Endothelial cell of umbilical vein (primary cell): ENCODE measurements around the gene HGF. TPM values are rescaled to one million over a fixed set of nuclear protein-coding genes. Genes with fewer than 3 reads are reported as not detected.
A peak's percentile ranks its signal among the peaks of the same experiment; 100 is the strongest.

Experiments used
- BruUV-seq: library from RNA; stranded (reverse); fragments of 400-500 nt; replicated peaks from 2 replicates; lab custom pipeline; 2021; lab: Mats Ljungman, UMichigan
- CTCF ChIA-PET: fragments of 300-600, 350-600 bp; sonication (Branson Sonifier 250); formaldehyde crosslinking; loops from one replicate; lab custom pipeline; 2021; ENCODE audit warnings: antibody characterized with exemption, inconsistent platforms; lab: Charles Lee
- POLR2A ChIA-PET: fragments of 300-600, 350-600 bp; sonication (Branson Sonifier 250); formaldehyde crosslinking; loops from one replicate; lab custom pipeline; 2021; ENCODE audit warnings: antibody characterized with exemption, inconsistent platforms; lab: Charles Lee
- DNase-seq: peaks from one replicate; pipeline ENCODE4 v3.0.0-alpha.2; 2011; ENCODE audit warnings: low read depth, low spot score
- FAIRE-seq: peaks from 2 replicates; lab custom pipeline; 2011; peaks lifted over from hg19 to GRCh38; lab: Jason Lieb, UNC
- H2AFZ ChIP-seq: 2 replicates; pipeline ENCODE4 v1.6.0; 2012; ENCODE audit warnings: low read depth, low read length, control low read depth, inconsistent platforms
- H3K27ac ChIP-seq: 2 replicates; pipeline ENCODE4 v1.5.1; 2011; ENCODE audit warnings: low read depth, mild to moderate bottlenecking, control low read depth, low read length, moderate library complexity; ENCODE audit not compliant: insufficient read depth
- H3K27me3 ChIP-seq, 2 experiments: 2 replicates each; pipeline versions ENCODE4 v1.6.0 to v1.6.1; 2011; ENCODE audit warnings: low read length in 2 of 2, mixed read lengths in 1 of 2; ENCODE audit not compliant: control insufficient read depth in 2 of 2, insufficient read depth in 2 of 2
- H3K36me3 ChIP-seq, 2 experiments: 2 replicates in 1 of 2; 3 replicates in 1 of 2; pipeline ENCODE4 v1.5.1; 2011; ENCODE audit warnings: low read length in 2 of 2, mild to moderate bottlenecking in 1 of 2, moderate library complexity in 1 of 2; ENCODE audit not compliant: control insufficient read depth in 2 of 2, insufficient read depth in 2 of 2; ENCODE audit errors: extremely low read depth in 1 of 2
- H3K4me1 ChIP-seq: 3 replicates; pipeline ENCODE4 v1.5.1; 2011; ENCODE audit warnings: mild to moderate bottlenecking, low read length; ENCODE audit not compliant: control insufficient read depth, insufficient read depth; ENCODE audit errors: extremely low read depth
- H3K4me2 ChIP-seq: 2 replicates; pipeline ENCODE4 v1.6.1; 2011; ENCODE audit warnings: low read length, control low read depth, mixed read lengths; ENCODE audit not compliant: insufficient read depth
- H3K4me3 ChIP-seq, 3 experiments: fragments of 200-600 bp in 1 of 3; sonication (generic), shearing (Covaris generic) in 1 of 3; replicated peaks in 1 of 3; 2 replicates each; pipeline ENCODE4 v1.5.1; 2011 to 2016; ENCODE audit warnings: control low read depth in 3 of 3, low read length in 3 of 3, mild to moderate bottlenecking in 2 of 3, inconsistent platforms in 1 of 3, low read depth in 1 of 3, moderate library complexity in 1 of 3; ENCODE audit not compliant: insufficient read depth in 1 of 3
- H3K79me2 ChIP-seq: 2 replicates; pipeline ENCODE4 v1.6.0; 2012; ENCODE audit warnings: low read length, inconsistent platforms; ENCODE audit not compliant: control insufficient read depth, insufficient read depth
- H3K9ac ChIP-seq: replicated peaks from 2 replicates; pipeline ENCODE3; 2011; ENCODE audit warnings: low read length, control low read depth; ENCODE audit not compliant: insufficient read depth; ENCODE audit errors: extremely low read depth
- H3K9me1 ChIP-seq: replicated peaks from 3 replicates; pipeline ENCODE4 v1.6.0; 2011; ENCODE audit warnings: mild to moderate bottlenecking, low read length; ENCODE audit not compliant: control insufficient read depth, insufficient read depth; ENCODE audit errors: extremely low read depth
- H3K9me3 ChIP-seq: replicated peaks from 2 replicates; pipeline ENCODE4 v1.5.1; 2012; ENCODE audit warnings: low read length, inconsistent platforms; ENCODE audit not compliant: control insufficient read depth, insufficient read depth
- H4K20me1 ChIP-seq: replicated peaks from 2 replicates; pipeline ENCODE3; 2011; ENCODE audit warnings: mild to moderate bottlenecking, low read length; ENCODE audit not compliant: control insufficient read depth, insufficient read depth; ENCODE audit errors: extremely low read depth
- CTCF ChIP-seq, 2 donors: IDR thresholded peaks; 1 replicate in 1 of 2; 2 replicates in 1 of 2; pipeline ENCODE4 v1.5.1; 2011; ENCODE audit warnings: low read length in 2 of 2, mild to moderate bottlenecking in 2 of 2, moderate library complexity in 2 of 2, control low read depth in 1 of 2, inconsistent platforms in 1 of 2, low read depth in 1 of 2; ENCODE audit not compliant: insufficient read depth in 1 of 2; ENCODE audit errors: extremely low read depth in 1 of 2
- EZH2 ChIP-seq: IDR thresholded peaks from 2 replicates; pipeline ENCODE4 v1.6.1; 2012; ENCODE audit warnings: borderline replicate concordance, low read depth, mild to moderate bottlenecking, moderate library complexity, low read length, inconsistent platforms; ENCODE audit not compliant: severe bottlenecking
- FOS ChIP-seq: IDR thresholded peaks from 2 replicates; pipeline ENCODE4 v1.6.1; 2011; ENCODE audit warnings: mild to moderate bottlenecking, low read length, moderate library complexity, borderline replicate concordance; ENCODE audit not compliant: insufficient read depth
- GATA2 ChIP-seq: IDR thresholded peaks from 2 replicates; pipeline ENCODE4 v1.7.0; 2011; ENCODE audit warnings: low read depth, mild to moderate bottlenecking, moderate library complexity, mixed read lengths, low read length; ENCODE audit not compliant: insufficient read length, insufficient read depth
- JUN ChIP-seq: IDR thresholded peaks from 2 replicates; pipeline ENCODE4 v1.6.1; 2011; ENCODE audit warnings: borderline replicate concordance, low read depth; ENCODE audit not compliant: insufficient read length, insufficient read depth
- MAX ChIP-seq: IDR thresholded peaks from 2 replicates; pipeline ENCODE4 v1.6.1; 2011; ENCODE audit not compliant: insufficient read depth, insufficient read length
- MYC ChIP-seq: IDR thresholded peaks from one replicate; pipeline ENCODE4 v1.6.1; 2011; ENCODE audit warnings: mild to moderate bottlenecking, low read depth, low read length
- POLR2A ChIP-seq: IDR thresholded peaks from 2 replicates; pipeline ENCODE4 v1.6.1; 2012; ENCODE audit warnings: low read depth, mild to moderate bottlenecking, control low read depth, low read length
- POLR2AphosphoS5 ChIP-seq: IDR thresholded peaks from 2 replicates; pipeline ENCODE4 v1.6.1; 2012; ENCODE audit warnings: low read depth, mild to moderate bottlenecking, control low read depth, low read length, moderate library complexity; ENCODE audit not compliant: insufficient read depth
- dilution Hi-C: fragments of 300-500 bp; cut with MboI; formaldehyde crosslinking; loops from one replicate; pipeline ENCODE4 v1.15.0; 2019; ENCODE audit warnings: low sequenced_read_pairs; ENCODE audit not compliant: extremely low pct_ligation_motif_present
- intact Hi-C: fragments of 100-400 bp; cut with micrococcal nuclease; formaldehyde crosslinking; loops from one replicate; pipeline ENCODE4 v1.10.0; 2022
- polyA plus RNA-seq, 4 experiments: library from polyadenylated mRNA; depleted of rRNA in 3 of 4; stranded (reverse) in 3 of 4; unstranded in 1 of 4; fragments of >200 nt; gene quantifications; 2 replicates each; pipeline versions ENCODE4 v1.2.1 to v1.2.3, GENCODE V29; 2011 to 2012; ENCODE audit warnings: missing spikeins in 1 of 4
- total RNA-seq: library from RNA; stranded (reverse); gene quantifications from 2 replicates; pipeline ENCODE4 v1.2.3, GENCODE V29; 2021

The HGF gene
- total and polyA plus RNA-seq, 2 donors (not counting 3 experiments of a cell fraction or from before 2014, with no cell fraction given): 0.15 to 0.18 TPM

GRCh38 chr7:81715984-81716588 lies 53.8 kb downstream of the HGF start:
- BruUV-seq: no TSS peak
- no peaks in the 10 kb centered on the region for H3K27me3 ChIP-seq
- H3K36me3 ChIP-seq: no peaks in the 10 kb centered on the region
- H2AFZ ChIP-seq: no peak overlapping the region
- no peak overlapping the region for H3K4me2 ChIP-seq
- no peaks in the 10 kb centered on the region for H3K9me3 ChIP-seq
- FAIRE-seq (no peak), DNase-seq (peak; percentile 30)
- CTCF ChIA-PET: interaction anchor here (4.9 kb wide), 1 partner anchor 216 kb away, joined by 48 read pairs; no protein-coding TSS in a partner anchor
- intact Hi-C loops: loop anchor here (1.0 kb wide), 2 partner anchors 217 to 301 kb away; no protein-coding TSS in a partner anchor
- H3K79me2 ChIP-seq: no peaks in the 10 kb centered on the region
- TF ChIP-seq MYC (no peak), CTCF (IDR thresholded peaks at IDR 0.05; ENCODE audit: extremely low read depth in 1 of 2, insufficient read depth in 1 of 2, low read depth in 1 of 2, low read length in 2 of 2) (peak; percentile 13 to 26)
- dilution Hi-C loops: no loop called here
- no peaks in the 10 kb centered on the region for H4K20me1 ChIP-seq
- no peak overlapping the region for H3K9ac ChIP-seq
- H3K27ac ChIP-seq: no peak overlapping the region
- no peak overlapping the region for H3K4me3 ChIP-seq
- no peaks in the 10 kb centered on the region for H3K4me1 ChIP-seq
- no peaks in the 10 kb centered on the region for H3K9me1 ChIP-seq
- POLR2A ChIA-PET: no interaction called here

- POLR2A ChIA-PET: no interaction called here
- BruUV-seq: no TSS peak
Measured at GRCh38 chr7:81714306-81714705, 55.5 kb downstream of the HGF start.

More at GRCh38 chr7:81714306-81714705, 55.5 kb downstream of the HGF start:
- no peak overlapping the region for H2AFZ ChIP-seq
- H3K4me1 ChIP-seq: no peaks in the 10 kb centered on the region
- H3K9ac ChIP-seq: no peak overlapping the region
- H3K27ac ChIP-seq: no peak overlapping the region
- H3K9me1 ChIP-seq: no peaks in the 10 kb centered on the region
- no peaks in the 10 kb centered on the region for H3K27me3 ChIP-seq
- no peak for FAIRE-seq
- H4K20me1 ChIP-seq: no peaks in the 10 kb centered on the region
- no peaks in the 10 kb centered on the region for H3K79me2 ChIP-seq
- intact Hi-C loops (no loop called here), dilution Hi-C loops (no loop called here)
- CTCF ChIA-PET: interaction anchor here (4.9 kb wide), 1 partner anchor 214 kb away, joined by 48 read pairs; no protein-coding TSS in a partner anchor
- H3K9me3 ChIP-seq: no peaks in the 10 kb centered on the region
- no peak overlapping the region for H3K4me3 ChIP-seq
- no peak overlapping the region for H3K4me2 ChIP-seq
- DNase-seq: no peak
- no peaks in the 10 kb centered on the region for H3K36me3 ChIP-seq
- TF ChIP-seq EZH2 (no peak), JUN (no peak), POLR2A (no peak), CTCF (IDR thresholded peaks at IDR 0.05; ENCODE audit: extremely low read depth in 1 of 2, insufficient read depth in 1 of 2, low read depth in 1 of 2, low read length in 2 of 2) (no peak), GATA2 (no peak), MYC (no peak), POLR2AphosphoS5 (no peak), MAX (no peak), FOS (no peak)
